Kidney (tissue), 14 donors: ENCODE data around the gene SH3D19. TPM values are rescaled to one million over a fixed set of nuclear protein-coding genes. Genes with fewer than 3 reads are reported as not detected.

ENCODE experiments used
- DNase-seq, 5 donors: peaks; one replicate each; pipeline ENCODE4 v3.0.0-alpha.2; 2013 to 2020
- FAIRE-seq: peaks from 2 replicates; lab custom pipeline; 2012; peaks lifted over from hg19 to GRCh38; lab: Jason Lieb, UNC
- H3K27ac ChIP-seq, 2 donors: one replicate each; pipeline ENCODE4 v1.7.0; 2013; ENCODE audit warnings: low read depth in 2 of 2, low read length in 2 of 2, inconsistent platforms in 1 of 2
- H3K27me3 ChIP-seq: one replicate; pipeline ENCODE4 v1.7.1; 2013; ENCODE audit warnings: low read length, inconsistent platforms; ENCODE audit not compliant: control insufficient read depth, insufficient read depth
- H3K36me3 ChIP-seq, 3 donors: one replicate each; pipeline versions ENCODE4 v1.7.0 to v1.7.1; 2013; ENCODE audit warnings: low read length in 3 of 3, control low read depth in 1 of 3, inconsistent platforms in 1 of 3; ENCODE audit not compliant: insufficient read depth in 3 of 3, control insufficient read depth in 2 of 3
- H3K4me1 ChIP-seq, 3 donors: one replicate each; pipeline versions ENCODE4 v1.7.0 to v1.7.1; 2013; ENCODE audit warnings: low read length in 3 of 3, inconsistent platforms in 1 of 3, low read depth in 1 of 3; ENCODE audit not compliant: control insufficient read depth in 2 of 3, insufficient read depth in 2 of 3
- H3K4me3 ChIP-seq, 3 donors: one replicate each; pipeline versions ENCODE4 v1.7.0 to v1.8.1; 2013; ENCODE audit warnings: low read length in 3 of 3, control low read depth in 1 of 3, inconsistent platforms in 1 of 3
- H3K9ac ChIP-seq, 3 donors: one replicate each; pipeline versions ENCODE4 v1.7.0 to v1.7.1; 2013; ENCODE audit warnings: low read length in 3 of 3, control low read depth in 1 of 3, inconsistent platforms in 1 of 3
- H3K9me3 ChIP-seq, 3 donors: one replicate each; pipeline versions ENCODE4 v1.7.0 to v1.7.1; 2013; ENCODE audit warnings: low read length in 3 of 3, control low read depth in 1 of 3, inconsistent platforms in 1 of 3; ENCODE audit not compliant: control insufficient read depth in 2 of 3, insufficient read depth in 1 of 3
- CTCF ChIP-seq: IDR thresholded peaks from 3 replicates; pipeline ENCODE4 v1.5.1; 2012; ENCODE audit warnings: mild to moderate bottlenecking, moderate library complexity, borderline replicate concordance; ENCODE audit not compliant: insufficient read depth; ENCODE audit errors: extremely low read depth
- intact Hi-C: fragments of 100-400 bp; cut with DNase I; formaldehyde crosslinking; loops from one replicate; pipeline ENCODE4 v1.11.1; 2022
- polyA plus RNA-seq: library from polyadenylated mRNA; stranded (reverse); fragments of 350-450 nt; fragmentation: Illumina TruSeq; extraction: RNeasy Lipid Tissue Mini Kit (QIAGEN cat#74804); gene quantifications from one replicate; pipeline ENCODE4 v1.2.3, GENCODE V29; 2014; ENCODE audit warnings: low read depth, low replicate concordance; ENCODE audit not compliant: insufficient read depth
- total RNA-seq: library from RNA; stranded (reverse); fragmentation: NEBNext Ultra II Directional; extraction: Animal tissue kit (Norgen Biotek cat#: 25700); gene quantifications from one replicate; pipeline ENCODE4 v1.2.1, GENCODE V29; 2021
- donor health status: control.
- donor health status: control.
- donor health status: control.
- donor health status: control.
- donor health status: control.
- donor health status: DM: yes; HTN: yes; CAD: no.
- donor health status: Normal renal cell carcinoma (clear cell type).

Gene SH3D19
- total and polyA plus RNA-seq, 2 donors from 2014 or later, result 13.6 to 36.8 TPM

DNA sequence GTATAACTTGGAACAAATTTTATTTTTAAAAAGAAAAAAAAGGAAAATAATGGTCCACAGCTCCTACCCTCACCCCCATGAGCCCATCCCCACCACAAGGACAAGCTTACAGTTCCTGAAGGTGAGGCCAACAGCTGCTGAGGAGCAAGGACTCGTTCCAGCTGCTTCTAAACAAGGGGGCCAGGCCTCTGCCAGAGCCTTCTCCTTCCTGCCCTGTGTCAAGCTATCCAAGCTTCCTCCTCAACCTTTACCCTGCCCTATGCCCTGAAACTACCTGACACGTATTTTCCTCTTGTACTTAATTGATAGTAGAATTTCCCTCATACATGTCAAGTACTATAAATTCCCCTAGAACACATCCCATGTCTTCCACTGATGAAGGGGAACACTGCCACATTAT lies 8.8 kb downstream of the SH3D19 start:
- DNase-seq, result no peak
- intact Hi-C loops, result no loop called here
- TF ChIP-seq CTCF, result no peak
- no peak for FAIRE-seq
- Histone ChIP-seq H3K27me3 (no peaks in the 10 kb centered on the region), H3K36me3 (no peaks in the 10 kb centered on the region), H3K4me3 (no peak overlapping the region), H3K4me1 (peaks cover 0 to 21% (median 16%) of the 10 kb centered on the region in 3 donors), H3K27ac (peak overlapping the region; percentile 14 to 15), H3K9ac (no peak overlapping the region), H3K9me3 (no peaks in the 10 kb centered on the region)

GRCh38 chr4:151315212-151315886 lies 10.1 kb downstream of the SH3D19 start:
- H3K9ac ChIP-seq, result no peak overlapping the region
- DNase-seq, result no peak
- no peaks in the 10 kb centered on the region for H3K27me3 ChIP-seq
- H3K4me3 ChIP-seq, result peak overlapping the region in 1 of 3 donors; percentile 2
- H3K9me3 ChIP-seq, result no peaks in the 10 kb centered on the region
- no peaks in the 10 kb centered on the region for H3K36me3 ChIP-seq
- FAIRE-seq, result peak; percentile 72
- no peak for TF ChIP-seq CTCF
- intact Hi-C loops, result no loop called here
- H3K4me1 ChIP-seq, result peaks cover 0 to 17% (median 10%) of the 10 kb centered on the region in 3 donors
- peak overlapping the region; percentile 66 to 86 for H3K27ac ChIP-seq

GRCh38 chr4:151314479-151314878 lies 10.9 kb downstream of the SH3D19 start:
- peak overlapping the region in 1 of 3 donors; percentile 48 for H3K9ac ChIP-seq
- intact Hi-C loops, result no loop called here
- H3K27ac ChIP-seq, result peak overlapping the region; percentile 66 to 86
- H3K27me3 ChIP-seq, result no peaks in the 10 kb centered on the region
- TF ChIP-seq CTCF, result no peak
- H3K9me3 ChIP-seq, result no peaks in the 10 kb centered on the region
- FAIRE-seq (no peak), DNase-seq (no peak)
- peak overlapping the region in 1 of 3 donors; percentile 2 for H3K4me3 ChIP-seq
- peaks cover 0 to 17% (median 10%) of the 10 kb centered on the region in 3 donors for H3K4me1 ChIP-seq
- no peaks in the 10 kb centered on the region for H3K36me3 ChIP-seq
